Prostate gland (tissue), 2 donors: Measurements from ENCODE around the gene NCK1. TPM values are rescaled to one million over a fixed set of nuclear protein-coding genes. Genes with fewer than 3 reads are reported as not detected.
"Not testable (repeated sequence)": the region's sequence is repeated elsewhere in the genome, so short reads cannot be mapped to it uniquely, and the experiment has no call there.

Experiments
- DNase-seq: peaks from one replicate; pipeline ENCODE4 v3.0.0-alpha.2; 2019; ENCODE audit warnings: low spot score
- H3K27ac ChIP-seq, 2 donors: fragments of 200-600 bp; sonication (generic); 2 replicates each; pipeline ENCODE4 v1.5.1; 2017 to 2019
- H3K27me3 ChIP-seq: fragments of 200-600 bp; sonication (generic); replicated peaks from 2 replicates; pipeline ENCODE4 v1.5.1; 2019; ENCODE audit not compliant: insufficient read depth
- H3K36me3 ChIP-seq, 2 donors: fragments of 200-600 bp; sonication (generic); 1 replicate in 1 of 2; 2 replicates in 1 of 2; pipeline versions ENCODE4 v1.5.1 to v1.8.1; 2017 to 2019
- H3K4me1 ChIP-seq: fragments of 200-600 bp; sonication (generic); replicated peaks from 2 replicates; pipeline ENCODE4 v1.5.1; 2019
- H3K4me3 ChIP-seq, 2 donors: fragments of 200-600 bp; sonication (generic); 2 replicates each; pipeline ENCODE4 v1.5.1; 2017 to 2019
- H3K9me3 ChIP-seq: fragments of 200-600 bp; sonication (generic); 2 replicates; pipeline ENCODE4 v1.5.1; 2017
- POLR2A ChIP-seq: fragments of 450-650 bp; IDR thresholded peaks from one replicate; pipeline ENCODE4 v1.6.1; 2016; ENCODE audit warnings: antibody characterized with exemption, mild to moderate bottlenecking
- POLR2AphosphoS5 ChIP-seq: sonication (generic); formaldehyde crosslinking; IDR thresholded peaks from one replicate; pipeline ENCODE4 v1.6.1; 2017; ENCODE audit warnings: antibody characterized with exemption
- WGBS: methylation state at CpG from one replicate; pipeline ENCODE4 v1.1.5; 2018; 5-methylcytosine and 5-hydroxymethylcytosine counted together
- intact Hi-C: fragments of 100-400 bp; cut with DNase I; formaldehyde crosslinking; loops from one replicate; pipeline ENCODE4 v1.14.2; 2022
- total RNA-seq, 2 donors: library from RNA; depleted of rRNA; stranded (reverse); fragments of >200 nt; gene quantifications; one replicate each; pipeline ENCODE4 v1.1.0, GENCODE V29; 2016
- TF ChIP-seq, protein P1 (sequence below), 4 experiments: fragments of 200-600 bp in 2 of 4; fragments of 450-650 bp in 2 of 4; sonication (generic) in 2 of 4; IDR thresholded peaks; 1 replicate in 3 of 4; 2 replicates in 1 of 4; pipeline ENCODE4 v1.5.1; 2016 to 2019; ENCODE audit warnings: antibody characterized with exemption in 4 of 4, mild to moderate bottlenecking in 2 of 4, moderate library complexity in 2 of 4

Gene NCK1
- total RNA-seq, 2 donors from 2014 or later = 23.3 to 35.6 TPM

DNA sequence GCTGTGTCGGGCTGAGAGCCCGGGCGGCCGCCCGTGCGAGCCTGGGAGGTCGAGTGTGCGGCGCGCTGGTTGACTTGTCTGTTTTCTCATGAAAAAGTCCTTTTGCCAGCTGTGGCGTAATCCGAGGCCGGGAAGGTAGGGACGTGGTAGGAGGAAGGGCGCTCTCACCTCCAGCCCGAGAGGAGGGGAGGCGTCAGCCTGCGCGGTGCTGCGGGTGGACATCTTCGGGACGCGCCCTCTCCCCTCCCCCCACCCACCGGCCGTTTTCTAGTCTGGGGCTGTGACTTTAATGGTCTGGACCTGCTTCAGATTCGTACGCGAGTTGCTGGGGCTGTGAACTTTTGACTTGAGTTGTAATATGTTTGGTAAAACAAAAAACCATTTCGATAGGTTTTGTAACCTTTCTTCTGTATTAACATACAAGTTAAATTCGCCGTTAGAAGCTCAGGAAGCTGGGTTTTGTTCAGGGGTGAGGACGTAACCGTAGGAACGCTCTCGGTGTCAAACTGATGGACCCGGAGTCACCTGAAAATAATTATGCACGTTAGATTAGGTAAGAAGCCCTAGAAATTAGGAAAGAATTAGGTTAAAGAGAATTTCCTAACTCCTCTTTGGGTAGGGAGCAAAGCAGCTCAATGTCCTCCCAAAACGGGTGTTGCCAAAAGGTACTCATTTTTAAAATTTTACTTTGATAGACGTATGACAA lies 762 bp downstream of the NCK1 start:
- Histone ChIP-seq H3K36me3 (no peaks in the 10 kb centered on the region), H3K4me3 (peak overlapping the region; percentile 93), H3K27me3 (no peaks in the 10 kb centered on the region), H3K27ac (peak overlapping the region; percentile 97 to 98), H3K4me1 (no peaks in the 10 kb centered on the region), H3K9me3 (no peaks in the 10 kb centered on the region)
- intact Hi-C loops = loop anchor here (2.0 kb wide), 1 partner anchor 110 kb away; the partner anchor contains the start of gene STAG1
- peak; percentile 63 for DNase-seq
- 1% methylated on average over 36 of the region's 39 CpGs for WGBS
- TF ChIP-seq POLR2AphosphoS5 = no peak
- TF ChIP-seq, protein P1, sequence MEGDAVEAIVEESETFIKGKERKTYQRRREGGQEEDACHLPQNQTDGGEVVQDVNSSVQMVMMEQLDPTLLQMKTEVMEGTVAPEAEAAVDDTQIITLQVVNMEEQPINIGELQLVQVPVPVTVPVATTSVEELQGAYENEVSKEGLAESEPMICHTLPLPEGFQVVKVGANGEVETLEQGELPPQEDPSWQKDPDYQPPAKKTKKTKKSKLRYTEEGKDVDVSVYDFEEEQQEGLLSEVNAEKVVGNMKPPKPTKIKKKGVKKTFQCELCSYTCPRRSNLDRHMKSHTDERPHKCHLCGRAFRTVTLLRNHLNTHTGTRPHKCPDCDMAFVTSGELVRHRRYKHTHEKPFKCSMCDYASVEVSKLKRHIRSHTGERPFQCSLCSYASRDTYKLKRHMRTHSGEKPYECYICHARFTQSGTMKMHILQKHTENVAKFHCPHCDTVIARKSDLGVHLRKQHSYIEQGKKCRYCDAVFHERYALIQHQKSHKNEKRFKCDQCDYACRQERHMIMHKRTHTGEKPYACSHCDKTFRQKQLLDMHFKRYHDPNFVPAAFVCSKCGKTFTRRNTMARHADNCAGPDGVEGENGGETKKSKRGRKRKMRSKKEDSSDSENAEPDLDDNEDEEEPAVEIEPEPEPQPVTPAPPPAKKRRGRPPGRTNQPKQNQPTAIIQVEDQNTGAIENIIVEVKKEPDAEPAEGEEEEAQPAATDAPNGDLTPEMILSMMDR (IDR thresholded peaks at IDR 0.05) = no peak
- no peak for TF ChIP-seq POLR2A

DNA sequence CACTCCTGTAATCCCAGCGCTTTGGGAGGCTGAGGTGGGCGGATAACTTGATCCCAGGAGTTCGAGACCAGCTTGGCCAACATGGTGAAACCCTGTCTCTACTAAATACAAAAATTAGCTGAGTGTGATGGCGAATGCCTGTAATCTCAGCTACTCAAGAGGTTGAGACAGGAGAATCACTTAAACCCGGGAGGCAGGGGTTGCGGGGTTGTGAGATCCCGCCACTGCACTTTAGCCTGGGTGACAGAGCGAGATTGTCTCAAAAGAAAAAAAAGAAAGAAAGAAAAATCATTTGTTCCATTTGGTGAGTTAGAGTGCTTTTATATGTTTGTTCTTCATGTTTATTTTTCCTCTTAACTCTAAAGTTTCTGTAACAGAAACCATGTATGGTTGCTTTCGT lies 7.3 kb downstream of the NCK1 start:
- Histone ChIP-seq H3K4me1 (no peaks in the 10 kb centered on the region), H3K36me3 (no peaks in the 10 kb centered on the region), H3K27ac (no peak overlapping the region), H3K9me3 (no peaks in the 10 kb centered on the region), H3K4me3 (no peak overlapping the region), H3K27me3 (no peaks in the 10 kb centered on the region)
- DNase-seq = no peak
- intact Hi-C loops = no loop called here
- 85% methylated on average over 9 of the region's 9 CpGs for WGBS
- TF ChIP-seq, protein P1 (IDR thresholded peaks at IDR 0.05) = no peak
- TF ChIP-seq POLR2AphosphoS5 (no peak), POLR2A (no peak)

DNA sequence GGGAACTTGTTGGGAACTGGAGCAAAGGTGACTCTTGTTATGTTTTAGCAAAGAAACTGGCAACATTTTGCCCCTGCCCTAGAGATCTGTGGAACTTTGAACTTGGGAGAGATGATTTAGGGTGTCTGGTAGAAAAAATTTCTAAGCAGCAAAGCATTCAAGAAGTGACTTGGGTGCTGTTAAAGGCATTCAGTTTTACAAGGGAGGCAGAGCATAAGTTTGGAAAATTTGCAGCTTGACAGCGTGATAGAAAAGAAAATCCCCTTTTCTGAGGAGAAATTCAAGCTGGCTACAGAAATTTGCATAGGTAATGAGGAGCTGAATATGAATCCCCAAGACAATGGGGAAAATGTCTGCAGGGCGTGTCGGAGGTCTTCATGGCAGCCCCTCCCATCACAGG lies 10.2 kb downstream of the NCK1 start:
- H3K9me3 ChIP-seq, intact Hi-C loops, H3K27me3 ChIP-seq, H3K36me3 ChIP-seq, H3K4me1 ChIP-seq, DNase-seq, H3K4me3 ChIP-seq, H3K27ac ChIP-seq: not testable (repeated sequence)
- WGBS = 100% methylated on average over 3 of the region's 3 CpGs

DNA sequence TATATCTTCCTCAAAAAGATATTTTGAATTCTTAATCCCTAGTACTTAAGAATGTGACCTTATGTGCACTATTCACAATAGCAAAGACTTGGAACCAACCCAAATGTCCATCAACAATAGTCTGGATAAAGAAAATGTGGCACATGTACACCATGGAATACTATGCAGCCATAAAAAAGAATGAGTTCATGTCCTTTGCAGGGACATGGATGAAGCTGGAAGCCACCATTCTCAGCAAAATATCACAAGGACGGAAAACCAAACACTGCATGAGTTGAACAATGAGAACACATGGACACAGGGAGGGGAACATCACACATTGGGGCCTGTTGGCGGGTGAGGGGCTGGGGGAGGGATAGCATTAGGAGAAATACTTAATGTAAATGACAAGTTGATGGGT lies 17.5 kb downstream of the NCK1 start:
- H3K27me3 ChIP-seq, H3K36me3 ChIP-seq, DNase-seq, H3K9me3 ChIP-seq, H3K27ac ChIP-seq, H3K4me1 ChIP-seq, H3K4me3 ChIP-seq, intact Hi-C loops: not testable (repeated sequence)
- 98% methylated on average over 2 of the region's 2 CpGs for WGBS

DNA sequence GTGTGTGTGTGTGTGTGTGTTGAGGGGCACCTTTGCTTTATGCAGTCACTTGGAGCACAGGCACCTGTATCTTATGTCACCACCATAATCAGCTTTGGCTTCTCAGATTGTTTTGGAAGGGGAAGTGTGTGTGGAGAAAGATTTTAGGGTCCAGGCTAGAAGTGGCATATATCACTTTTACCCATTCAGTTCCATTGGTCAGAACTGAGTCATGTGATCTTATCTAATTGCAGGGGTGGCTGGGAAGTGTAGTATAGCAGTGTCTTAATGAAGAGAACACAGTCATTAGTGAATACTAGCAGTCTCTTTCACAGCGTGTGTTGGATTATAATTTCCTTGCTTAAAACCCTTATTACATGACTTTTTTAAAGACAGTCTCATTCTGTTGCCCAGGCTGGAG lies 20.6 kb downstream of the NCK1 start:
- Histone ChIP-seq H3K27ac (no peak overlapping the region), H3K9me3 (no peaks in the 10 kb centered on the region), H3K4me3 (no peak overlapping the region), H3K36me3 (no peaks in the 10 kb centered on the region), H3K4me1 (peaks cover 5% of the 10 kb centered on the region), H3K27me3 (no peaks in the 10 kb centered on the region)
- 88% methylated on average over 1 of the region's 1 CpG for WGBS
- intact Hi-C loops = no loop called here
- DNase-seq = no peak
- TF ChIP-seq POLR2AphosphoS5 = no peak
- TF ChIP-seq POLR2A = no peak
- TF ChIP-seq, protein P1 (IDR thresholded peaks at IDR 0.05) = no peak

DNA sequence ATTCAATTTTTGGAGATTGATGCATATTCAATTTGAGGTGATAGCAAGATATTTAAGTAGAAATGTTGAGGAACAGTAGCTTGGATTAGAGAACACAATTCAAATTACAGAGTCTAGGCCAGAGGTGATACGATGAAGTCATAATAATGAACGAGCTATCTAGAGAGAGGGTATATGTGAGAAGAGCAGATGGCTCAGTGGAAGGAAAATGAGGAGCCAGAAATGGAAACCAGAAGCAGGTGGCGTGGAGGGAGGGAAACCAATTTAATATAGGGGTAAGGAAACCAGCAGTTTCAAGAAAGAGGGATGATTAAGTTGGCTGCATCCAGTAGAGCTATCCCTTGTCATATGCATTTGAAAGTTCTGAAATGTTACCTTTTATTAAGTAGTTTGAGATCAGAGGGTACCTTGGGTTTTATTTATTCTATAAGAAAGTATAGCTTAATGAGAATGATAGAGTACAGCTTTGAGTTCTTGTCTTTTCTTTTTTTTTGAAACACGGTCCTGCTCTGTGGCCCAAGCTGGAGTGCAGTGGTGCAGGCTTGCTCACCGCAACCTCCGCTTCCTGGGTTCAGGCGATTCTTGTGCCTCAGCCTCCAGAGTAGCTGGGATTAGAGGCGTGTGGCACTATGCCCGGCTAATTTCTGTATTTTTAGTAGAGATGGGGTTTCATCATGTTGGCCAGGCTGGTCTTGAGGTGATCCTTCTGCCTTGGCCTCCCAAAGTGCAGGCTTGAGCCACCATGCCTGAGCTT lies 22.1 kb downstream of the NCK1 start:
- Histone ChIP-seq H3K9me3 (no peaks in the 10 kb centered on the region), H3K4me1 (peaks cover 5% of the 10 kb centered on the region), H3K27me3 (no peaks in the 10 kb centered on the region), H3K36me3 (no peaks in the 10 kb centered on the region), H3K4me3 (no peak overlapping the region), H3K27ac (no peak overlapping the region)
- intact Hi-C loops = no loop called here
- no peak for DNase-seq
- TF ChIP-seq POLR2A = no peak
- no peak for TF ChIP-seq POLR2AphosphoS5
- TF ChIP-seq, protein P1 (IDR thresholded peaks at IDR 0.05) = no peak
- WGBS = 98% methylated on average over 9 of the region's 9 CpGs
